Measurements from ENCODE around the gene LGALS7.
"Not testable (repeated sequence)": the region's sequence is repeated elsewhere in the genome, so short reads cannot be mapped to it uniquely, and the experiment has no call there.

LGALS7 gene

GRCh38 chr19:38773469-38774177, at the start of gene LGALS7:
Gene LGALS7 (minus strand): TSS chr19:38773517. CDS start chr19:38773492, 25 bp downstream.
- DNase-seq: no peak

DNA sequence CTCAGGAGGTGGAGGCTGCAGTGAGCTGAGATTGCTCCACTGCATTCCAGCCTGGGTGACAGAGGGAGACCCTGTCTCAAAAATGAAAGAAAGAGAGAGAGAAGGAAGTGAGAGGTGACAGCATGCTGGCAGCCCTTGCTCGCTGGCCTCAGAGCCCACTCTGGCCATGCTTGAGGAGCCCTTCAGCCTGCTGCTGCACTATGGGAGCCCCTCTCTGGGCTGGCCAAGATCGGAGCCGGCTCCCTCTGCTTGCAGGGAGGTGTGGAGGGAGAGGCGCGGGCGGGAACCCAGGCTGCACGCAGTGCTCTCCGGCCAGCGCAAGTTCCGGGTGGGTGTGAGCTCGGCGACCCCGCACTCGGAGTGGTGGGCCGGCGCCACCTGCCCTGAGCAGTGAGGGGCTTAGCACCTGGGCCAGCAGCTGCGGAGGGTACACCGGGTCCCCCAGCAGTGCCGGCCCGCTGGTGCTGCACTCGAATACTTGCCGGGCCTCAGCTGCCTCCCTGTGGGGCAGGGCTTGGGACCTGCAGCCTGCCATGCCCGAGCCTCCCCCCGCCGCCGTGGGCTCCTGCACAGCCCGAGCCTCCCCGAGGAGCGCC, 48.0 kb upstream of the LGALS7 start:
- not testable (repeated sequence) for DNase-seq

DNA sequence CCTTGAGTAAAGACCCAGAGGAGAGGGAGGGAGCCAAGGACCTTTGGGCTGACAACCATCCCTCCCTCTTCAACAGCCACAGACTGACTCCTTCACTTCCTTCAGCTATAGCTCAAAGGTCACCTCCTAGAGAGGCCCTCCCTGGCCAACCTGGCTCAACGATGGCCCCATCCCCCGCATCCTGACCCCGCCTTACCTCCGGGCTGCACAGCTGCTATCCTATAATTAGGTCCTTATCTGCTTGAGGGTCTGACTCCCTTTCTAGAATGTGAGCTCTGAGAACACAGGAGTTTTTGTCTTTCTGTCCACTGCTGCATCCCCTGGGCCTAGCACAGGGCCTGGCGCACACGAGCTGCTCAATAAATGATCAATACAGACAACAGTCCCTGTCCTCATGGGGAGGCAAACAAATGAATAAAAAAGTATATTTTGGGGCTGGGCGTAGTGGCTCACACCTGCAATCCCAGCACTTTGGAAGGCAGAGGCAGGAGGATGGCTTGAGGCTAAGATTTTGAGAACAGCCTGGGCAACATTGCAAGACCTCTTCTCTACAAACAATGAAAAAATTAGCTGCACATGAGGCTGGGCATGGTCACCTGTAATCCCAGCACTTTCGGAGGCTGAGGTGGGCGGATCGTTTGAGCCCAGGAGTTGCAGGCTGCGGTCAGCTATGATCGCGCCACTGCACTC, 46.1 kb upstream of the LGALS7 start:
- DNase-seq: no peak

DNA sequence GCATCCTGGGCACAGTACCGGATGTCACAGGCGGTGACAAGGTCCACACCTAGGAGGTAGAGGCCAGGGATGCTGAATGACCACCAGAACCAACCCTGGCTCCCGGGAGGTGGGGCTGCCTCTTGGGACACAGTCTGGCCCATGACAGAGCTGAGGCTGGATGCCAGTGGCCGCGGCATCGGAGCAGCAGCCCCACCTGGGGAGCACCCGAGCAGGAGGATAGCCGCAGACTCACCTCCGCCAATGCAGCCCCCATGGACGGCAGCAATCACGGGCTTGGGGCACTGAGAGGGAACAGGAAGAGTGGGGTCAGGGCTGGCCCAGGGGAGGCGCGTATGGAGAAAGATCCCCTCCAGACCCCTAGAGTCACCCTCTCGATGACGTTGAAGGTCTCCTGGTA, 43.8 kb upstream of the LGALS7 start:
- DNase-seq: no peak

GRCh38 chr19:38816131-38816750, 42.9 kb upstream of the LGALS7 start:
- no peak for DNase-seq

- no peak for DNase-seq
These were observed 42.0 kb upstream of the LGALS7 start for GRCh38 chr19:38815059-38816001.

- DNase-seq: not testable (repeated sequence)
These were observed 40.6 kb upstream of the LGALS7 start for GRCh38 chr19:38813932-38814331.

DNA sequence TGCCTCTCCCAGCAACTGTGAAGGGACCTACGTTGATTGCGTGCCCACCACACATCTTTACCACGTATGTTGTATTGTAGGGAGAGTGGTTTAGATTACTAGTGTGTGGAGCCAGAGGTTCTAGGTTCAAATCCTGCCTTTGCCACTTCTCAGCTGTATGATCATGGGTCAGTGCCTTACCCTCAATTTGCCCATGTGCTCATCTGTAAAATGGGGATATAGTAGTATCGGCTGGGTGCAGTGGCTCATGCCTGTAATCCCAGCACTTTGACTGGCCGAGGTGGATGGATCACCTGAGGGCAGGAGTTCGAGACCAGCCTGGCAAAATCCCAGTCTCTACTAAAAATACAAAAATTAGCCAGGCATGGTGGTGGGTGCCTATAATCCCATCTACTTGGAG, 40.0 kb upstream of the LGALS7 start:
- no peak for DNase-seq

GRCh38 chr19:38812841-38813320, 39.6 kb upstream of the LGALS7 start, which contains the start of gene LGALS4:
Gene LGALS4 (minus strand): TSS chr19:38812945. CDS start chr19:38812886, 59 bp downstream.
- no peak for DNase-seq

- DNase-seq: no peak
These were observed 38.9 kb upstream of the LGALS7 start for GRCh38 chr19:38812009-38812840.

DNA sequence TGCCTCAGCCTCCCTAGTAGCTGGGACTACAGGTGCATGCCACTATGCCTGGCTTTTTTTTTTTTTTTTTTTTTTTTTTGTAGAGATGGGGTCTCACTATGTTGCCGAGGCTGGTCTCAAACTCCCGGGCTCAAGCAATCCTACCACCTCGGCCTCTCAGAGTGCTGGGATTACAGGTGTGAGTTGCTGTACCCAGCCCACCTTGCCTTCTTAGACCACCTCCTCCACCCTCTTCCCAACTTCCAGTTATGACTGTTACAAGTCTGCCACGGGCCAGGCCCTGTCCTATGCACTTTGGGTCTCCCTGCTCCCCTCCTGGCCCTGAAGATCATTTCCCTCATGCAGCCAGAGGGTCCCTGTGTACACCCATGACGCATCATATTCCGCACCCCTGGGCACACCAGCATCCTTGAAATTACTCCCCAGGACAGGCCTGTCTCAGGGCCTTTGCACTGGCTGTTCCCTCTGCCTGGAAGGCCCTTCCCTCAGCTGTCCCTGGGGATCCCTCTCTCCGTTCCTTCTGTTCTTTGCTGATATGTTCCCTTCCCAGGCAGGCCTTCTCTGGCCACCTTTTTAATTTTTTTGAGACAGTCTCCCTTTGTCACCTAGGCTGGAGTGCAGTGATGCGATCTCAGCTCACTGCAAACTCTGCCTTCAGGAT, 36.4 kb upstream of the LGALS7 start:
- DNase-seq: no peak

DNA sequence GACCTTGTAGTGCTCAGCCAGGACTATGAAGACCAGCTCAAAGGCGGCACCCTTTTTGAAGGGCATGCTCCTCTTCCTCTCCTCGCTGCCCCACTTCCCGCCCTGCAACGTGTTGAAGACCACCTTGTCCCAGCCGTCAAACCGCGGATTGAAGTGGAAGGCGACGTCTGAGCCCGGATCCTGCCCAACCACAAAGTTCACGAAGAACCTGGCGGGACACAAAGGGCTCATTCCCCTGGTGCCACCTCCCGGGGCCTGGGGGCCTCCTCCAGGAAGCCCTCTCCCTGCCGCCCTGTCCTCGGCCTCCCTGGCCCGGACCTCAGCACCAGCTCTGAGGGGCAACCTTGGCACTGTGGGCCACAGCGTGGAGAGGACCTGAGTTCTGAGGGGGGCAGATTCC, 35.4 kb upstream of the LGALS7 start:
- DNase-seq: no peak

- DNase-seq: not testable (repeated sequence)
These were observed 34.2 kb upstream of the LGALS7 start for GRCh38 chr19:38807374-38808098.

GRCh38 chr19:38806371-38806770, 33.1 kb upstream of the LGALS7 start:
- no peak for DNase-seq

DNA sequence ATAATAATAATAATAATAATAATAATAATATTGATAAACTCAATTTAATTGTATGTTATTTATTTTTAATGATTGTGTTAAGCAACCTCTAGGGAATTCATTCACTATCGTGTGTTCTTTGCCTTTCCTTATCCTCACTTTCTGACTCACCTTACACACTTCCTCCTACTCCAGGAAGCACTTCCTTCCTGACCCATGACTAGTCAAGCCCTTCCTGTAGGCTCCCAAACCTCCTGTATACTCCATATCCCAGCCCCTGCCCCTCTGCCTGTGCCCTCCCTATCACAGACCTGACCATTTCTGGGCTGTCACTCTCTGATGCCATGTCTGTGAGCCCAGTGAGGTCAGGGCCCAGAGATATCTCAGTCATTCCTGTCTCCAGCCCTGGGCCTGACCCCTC, 31.9 kb upstream of the LGALS7 start:
- no peak for DNase-seq

DNA sequence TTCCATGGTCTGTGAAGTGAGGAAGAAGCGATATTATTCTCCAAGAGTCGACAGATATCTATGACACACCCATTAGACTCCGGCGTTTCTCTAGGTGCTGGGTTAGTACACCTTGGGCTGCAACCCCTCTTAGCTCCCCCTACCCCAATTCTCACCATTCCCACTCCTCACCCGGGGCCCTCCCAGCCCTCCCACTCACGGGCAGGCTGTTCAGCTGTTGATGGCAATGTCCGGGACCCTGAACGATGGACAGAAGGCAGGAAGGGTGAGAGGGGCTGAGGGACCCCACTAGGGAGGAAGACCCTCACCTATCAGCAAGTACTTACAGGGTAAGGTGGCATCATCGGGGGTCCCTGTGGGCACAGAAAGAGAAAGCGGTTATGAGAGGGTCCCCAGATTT, 30.2 kb upstream of the LGALS7 start:
- DNase-seq: no peak

DNA sequence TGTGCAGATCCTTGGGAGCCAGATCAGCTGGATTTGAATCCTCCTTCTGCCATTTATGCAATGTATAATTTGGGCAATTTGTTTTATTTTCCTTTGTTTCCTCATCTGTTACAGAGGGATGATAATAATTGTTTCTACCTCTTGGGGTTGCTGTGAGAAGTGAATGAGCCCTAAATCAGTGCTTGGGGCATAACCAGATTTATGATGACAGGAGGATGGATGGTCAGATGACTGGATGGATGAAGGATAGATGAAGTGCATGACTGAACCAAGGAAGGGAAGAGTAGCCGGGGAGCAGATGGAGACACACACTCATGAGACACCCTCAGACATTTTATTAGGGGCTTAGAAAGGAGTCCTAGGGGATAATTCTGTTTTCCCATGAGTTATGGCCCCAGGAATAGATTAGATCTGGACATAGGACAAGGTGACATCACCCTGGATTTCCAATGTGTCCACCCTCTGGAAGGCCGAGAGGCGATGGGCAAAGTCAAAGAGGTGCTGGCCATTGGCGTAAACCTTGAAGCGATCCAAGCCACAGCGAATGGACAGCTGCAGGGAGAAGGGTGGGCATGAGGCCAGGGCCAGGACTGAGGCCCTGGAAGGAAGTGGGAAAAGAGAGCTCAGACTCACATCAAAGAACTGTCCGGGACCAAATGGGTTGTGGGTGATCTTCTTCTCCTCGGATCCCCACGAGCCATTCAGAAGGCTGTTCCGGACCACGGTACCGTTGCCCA, 28.2 kb upstream of the LGALS7 start:
- DNase-seq: no peak

DNA sequence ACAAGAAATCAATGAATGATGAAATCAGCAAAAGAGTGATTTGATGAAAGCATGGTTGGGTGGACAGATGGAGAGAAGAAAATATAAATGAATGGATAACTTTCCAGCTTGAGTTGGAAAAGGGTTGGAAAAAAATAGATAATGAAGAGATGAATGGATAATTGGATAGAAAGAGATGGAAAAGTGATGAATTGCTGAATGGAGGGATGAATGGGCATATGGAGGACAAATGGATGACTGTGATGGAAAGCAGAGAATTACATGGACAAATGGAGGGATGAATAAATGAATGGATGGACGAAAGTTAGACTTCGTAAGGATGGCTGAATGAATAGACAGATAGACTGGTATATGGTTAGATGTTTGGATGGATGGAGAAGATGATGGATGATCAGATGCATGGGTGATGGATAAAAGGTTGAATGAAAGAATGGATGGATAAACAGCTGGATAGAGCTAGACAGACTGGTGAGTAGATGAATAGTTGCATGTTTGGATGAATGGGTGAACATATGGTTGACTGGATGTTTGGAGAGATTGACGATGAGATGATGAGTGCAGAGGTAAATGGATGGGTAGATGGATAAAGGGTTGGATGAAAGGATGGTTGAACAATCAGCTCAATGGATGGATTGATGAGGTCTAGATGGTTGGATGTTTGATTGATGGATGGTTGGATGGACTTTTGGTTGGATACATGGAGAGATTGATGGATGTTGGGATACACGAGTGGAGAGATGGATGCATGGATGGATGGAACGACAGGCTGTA, 27.4 kb upstream of the LGALS7 start:
- DNase-seq: no peak

DNA sequence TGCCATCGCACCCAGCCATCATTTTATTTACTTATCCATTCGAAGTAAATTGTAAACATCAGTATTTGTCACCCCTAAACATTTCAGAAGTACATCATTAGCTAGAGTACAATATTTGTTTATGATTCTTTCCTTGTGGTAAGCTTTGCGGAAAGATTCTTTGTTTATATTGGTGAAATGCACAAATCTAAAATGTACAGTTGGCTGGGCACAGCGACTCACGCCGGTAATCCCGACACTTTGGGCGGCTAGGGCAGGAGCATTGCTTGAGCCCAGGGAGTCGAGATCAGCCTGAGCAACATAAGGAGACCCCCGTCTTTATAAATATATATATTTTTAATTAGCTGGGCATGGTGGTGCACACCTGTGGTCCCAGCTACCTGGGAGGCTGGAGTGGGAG, 25.8 kb upstream of the LGALS7 start:
- no peak for DNase-seq
